K562 (cell line): ENCODE data around the gene BBC3. TPM values are rescaled to one million over a fixed set of nuclear protein-coding genes. Genes with fewer than 3 reads are reported as not detected.

ENCODE experiments used
- CREBBP ChIP-seq: IDR thresholded peaks from one replicate; pipeline ENCODE4 v1.6.1; 2012; ENCODE audit warnings: low read depth, mild to moderate bottlenecking, control low read depth, inconsistent platforms, low read length
- LEF1 ChIP-seq: fragments of 450-650 bp; IDR thresholded peaks from 2 replicates; pipeline ENCODE4 v1.6.1; 2016; ENCODE audit warnings: mild to moderate bottlenecking
- MAZ ChIP-seq, 2 experiments: fragments of 450-650 bp in 1 of 2; sonication (generic) in 1 of 2; formaldehyde crosslinking; IDR thresholded peaks in 1 of 2; conservative IDR thresholded peaks in 1 of 2; 2 replicates each; pipeline versions ENCODE4 v1.4.0 to v1.5.0; 2020; ENCODE audit warnings: mild to moderate bottlenecking in 1 of 2, missing genetic modification reagents in 1 of 2
- NR4A1 ChIP-seq, 2 experiments: fragments of 250-450 bp in 1 of 2; fragments of 450-650 bp in 1 of 2; sonication (Bioruptor Pico) in 1 of 2; IDR thresholded peaks; 2 replicates each; pipeline versions ENCODE4 v1.4.0 to v1.6.1; 2016 to 2020; ENCODE audit warnings: mild to moderate bottlenecking in 2 of 2, missing compliant biosample characterization in 1 of 2, missing genetic modification characterization in 1 of 2, moderate library complexity in 1 of 2
- RCOR1 ChIP-seq, 2 experiments: IDR thresholded peaks; 2 replicates each; pipeline ENCODE4 v1.6.1; 2012; ENCODE audit warnings: low read depth in 2 of 2, low read length in 2 of 2, borderline replicate concordance in 1 of 2, improper control_type of control experiment in 1 of 2
- SIN3A ChIP-seq, 2 experiments: fragments of 150-350 bp in 1 of 2; IDR thresholded peaks; 2 replicates each; pipeline ENCODE4 v1.6.1; 2011 to 2016; ENCODE audit warnings: borderline replicate concordance in 2 of 2, low read depth in 2 of 2, low read length in 2 of 2, mild to moderate bottlenecking in 2 of 2, moderate library complexity in 2 of 2; ENCODE audit not compliant: control insufficient read depth in 1 of 2
- TAF7 ChIP-seq: fragments of 450-650 bp; IDR thresholded peaks from 2 replicates; pipeline ENCODE4 v1.6.1; 2016; ENCODE audit warnings: missing genetic modification characterization, missing compliant biosample characterization
- TCF7L2 ChIP-seq: fragments of 150-350 bp; IDR thresholded peaks from 2 replicates; pipeline ENCODE4 v1.6.1; 2016; ENCODE audit warnings: low read depth, mild to moderate bottlenecking, low read length, moderate library complexity
- ZNF316 ChIP-seq: fragments of 450-650 bp; IDR thresholded peaks from 2 replicates; pipeline ENCODE4 v1.6.1; 2016
- ZNF347 ChIP-seq: fragments of 450-650 bp; formaldehyde crosslinking; IDR thresholded peaks from 2 replicates; pipeline ENCODE4 v1.4.0; 2020; ENCODE audit warnings: low read depth, mild to moderate bottlenecking, moderate library complexity
- ZNF696 ChIP-seq: fragments of 250-450 bp; sonication (Bioruptor Pico); conservative IDR thresholded peaks from 2 replicates; pipeline ENCODE4 v1.4.0; 2020; ENCODE audit warnings: mild to moderate bottlenecking, moderate library complexity
- ZSCAN32 ChIP-seq: fragments of 450-650 bp; formaldehyde crosslinking; IDR thresholded peaks from 2 replicates; pipeline ENCODE4 v1.4.0; 2020; ENCODE audit warnings: mild to moderate bottlenecking, moderate library complexity
- polyA plus RNA-seq, 8 experiments: library from polyadenylated mRNA; depleted of rRNA in 4 of 8; stranded (reverse) in 5 of 8; unstranded in 3 of 8; fragments of >200 nt; fragmentation: Nextera tagmentation in 2 of 8; fragmentation: Illumina TruSeq in 1 of 8; extraction: Ambion mirVana in 2 of 8; extraction: Trizol in 1 of 8; gene quantifications; 2 replicates each; pipeline versions ENCODE4 v1.2.1 to v1.2.3, GENCODE V29; 2011 to 2014; ENCODE audit warnings: inconsistent platforms in 1 of 8, missing spikeins in 1 of 8
- total RNA-seq, 7 experiments: library from RNA; depleted of rRNA in 6 of 7; stranded (reverse); fragments of >200 nt in 6 of 7; fragmentation: Illumina TruSeq in 2 of 7; extraction: Trizol in 2 of 7; gene quantifications; 2 replicates each; pipeline versions ENCODE4 v1.2.1 to v1.2.3, GENCODE V29; 2011 to 2021; ENCODE audit warnings: low replicate concordance in 1 of 7
- TF ChIP-seq, protein P1 (sequence below): fragments of 450-650 bp; formaldehyde crosslinking; IDR thresholded peaks from 2 replicates; pipeline ENCODE4 v1.4.0; 2022; ENCODE audit warnings: missing genetic modification characterization
- TF ChIP-seq, protein P2 (sequence below): fragments of 450-650 bp; formaldehyde crosslinking; IDR thresholded peaks from 2 replicates; pipeline ENCODE4 v1.4.0; 2020; ENCODE audit warnings: mild to moderate bottlenecking
- TF ChIP-seq, protein P3 (sequence below): fragments of 200-800 bp; sonication (Bioruptor generic); IDR thresholded peaks from 2 replicates; pipeline ENCODE4 v1.6.1; 2017; ENCODE audit warnings: missing genetic modification characterization, missing compliant biosample characterization
- TF ChIP-seq, protein P4 (sequence below), 2 experiments: IDR thresholded peaks; 2 replicates each; pipeline ENCODE4 v1.6.1; 2012; ENCODE audit warnings: improper control_type of control experiment in 2 of 2, low read depth in 2 of 2, low read length in 2 of 2, borderline replicate concordance in 1 of 2

The BBC3 gene
- total and polyA plus RNA-seq, 9 of the 15 experiments (the other 6 are each of a cell fraction or from before 2014, with no cell fraction given), result 0.15 to 30.7 (median 4.8) TPM

DNA sequence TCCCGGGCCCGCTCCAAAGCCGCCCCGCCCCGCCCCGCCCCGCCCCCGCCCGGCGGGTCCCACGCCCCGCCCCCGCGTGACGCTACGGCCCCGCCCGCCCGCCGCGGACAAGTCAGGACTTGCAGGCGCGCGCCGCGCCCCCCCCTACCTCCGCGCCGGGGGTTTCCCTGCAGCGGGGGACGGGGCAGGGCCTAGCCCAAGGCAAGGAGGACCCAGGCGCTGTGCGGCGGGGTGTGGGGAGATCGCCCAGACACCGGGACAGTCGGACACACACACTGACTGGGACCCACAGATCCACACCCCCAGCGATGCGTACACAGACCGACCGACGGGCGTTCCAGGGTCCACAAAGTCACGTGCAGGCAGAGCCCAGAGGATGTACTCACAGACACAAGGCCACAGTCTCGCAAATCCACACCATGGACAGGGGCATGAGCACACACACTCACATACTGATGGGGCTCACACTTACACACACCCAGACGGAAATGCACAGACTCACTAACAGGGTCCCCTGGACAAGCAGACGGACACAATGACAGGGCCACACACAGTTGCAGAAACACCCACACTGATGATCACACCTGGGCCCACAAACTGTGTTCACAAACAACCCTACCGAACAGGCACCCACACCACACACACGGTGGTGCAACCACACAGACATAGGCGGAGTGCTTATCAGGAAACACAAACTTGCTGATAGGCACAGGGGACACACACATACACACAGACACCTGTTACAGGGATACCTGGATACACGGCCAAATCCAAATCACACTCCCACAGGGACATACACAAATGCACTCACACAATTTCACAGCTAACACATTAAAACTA is 436 bp upstream of the BBC3 start (continued):
- TF ChIP-seq, protein P1, sequence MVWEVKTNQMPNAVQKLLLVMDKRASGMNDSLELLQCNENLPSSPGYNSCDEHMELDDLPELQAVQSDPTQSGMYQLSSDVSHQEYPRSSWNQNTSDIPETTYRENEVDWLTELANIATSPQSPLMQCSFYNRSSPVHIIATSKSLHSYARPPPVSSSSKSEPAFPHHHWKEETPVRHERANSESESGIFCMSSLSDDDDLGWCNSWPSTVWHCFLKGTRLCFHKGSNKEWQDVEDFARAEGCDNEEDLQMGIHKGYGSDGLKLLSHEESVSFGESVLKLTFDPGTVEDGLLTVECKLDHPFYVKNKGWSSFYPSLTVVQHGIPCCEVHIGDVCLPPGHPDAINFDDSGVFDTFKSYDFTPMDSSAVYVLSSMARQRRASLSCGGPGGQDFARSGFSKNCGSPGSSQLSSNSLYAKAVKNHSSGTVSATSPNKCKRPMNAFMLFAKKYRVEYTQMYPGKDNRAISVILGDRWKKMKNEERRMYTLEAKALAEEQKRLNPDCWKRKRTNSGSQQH, result 0 out of 2 replicates have a peak, but pooled peaks have one; percentile 56
- TF ChIP-seq, protein P2, sequence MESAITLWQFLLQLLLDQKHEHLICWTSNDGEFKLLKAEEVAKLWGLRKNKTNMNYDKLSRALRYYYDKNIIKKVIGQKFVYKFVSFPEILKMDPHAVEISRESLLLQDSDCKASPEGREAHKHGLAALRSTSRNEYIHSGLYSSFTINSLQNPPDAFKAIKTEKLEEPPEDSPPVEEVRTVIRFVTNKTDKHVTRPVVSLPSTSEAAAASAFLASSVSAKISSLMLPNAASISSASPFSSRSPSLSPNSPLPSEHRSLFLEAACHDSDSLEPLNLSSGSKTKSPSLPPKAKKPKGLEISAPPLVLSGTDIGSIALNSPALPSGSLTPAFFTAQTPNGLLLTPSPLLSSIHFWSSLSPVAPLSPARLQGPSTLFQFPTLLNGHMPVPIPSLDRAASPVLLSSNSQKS (CRISPR knock-in tag), result no peak
- TF ChIP-seq ZNF696 (CRISPR knock-in tag), result no peak
- TF ChIP-seq, protein P3, sequence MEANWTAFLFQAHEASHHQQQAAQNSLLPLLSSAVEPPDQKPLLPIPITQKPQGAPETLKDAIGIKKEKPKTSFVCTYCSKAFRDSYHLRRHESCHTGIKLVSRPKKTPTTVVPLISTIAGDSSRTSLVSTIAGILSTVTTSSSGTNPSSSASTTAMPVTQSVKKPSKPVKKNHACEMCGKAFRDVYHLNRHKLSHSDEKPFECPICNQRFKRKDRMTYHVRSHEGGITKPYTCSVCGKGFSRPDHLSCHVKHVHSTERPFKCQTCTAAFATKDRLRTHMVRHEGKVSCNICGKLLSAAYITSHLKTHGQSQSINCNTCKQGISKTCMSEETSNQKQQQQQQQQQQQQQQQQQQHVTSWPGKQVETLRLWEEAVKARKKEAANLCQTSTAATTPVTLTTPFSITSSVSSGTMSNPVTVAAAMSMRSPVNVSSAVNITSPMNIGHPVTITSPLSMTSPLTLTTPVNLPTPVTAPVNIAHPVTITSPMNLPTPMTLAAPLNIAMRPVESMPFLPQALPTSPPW (CRISPR knock-in tag), result peak; percentile 95
- peak in 1 of 2 experiments; percentile 16; a peak in 1 of 4 replicates for TF ChIP-seq SIN3A (IDR thresholded peaks at IDR 0.05; ENCODE audit: borderline replicate concordance in 2 of 2, control insufficient read depth in 1 of 2, low read depth in 2 of 2, low read length in 2 of 2)
- no peak for TF ChIP-seq TCF7L2
- no peak for TF ChIP-seq ZNF347 (CRISPR knock-in tag)
- no peak for TF ChIP-seq RCOR1 (IDR thresholded peaks at IDR 0.05; ENCODE audit: borderline replicate concordance in 1 of 2, low read depth in 2 of 2, low read length in 2 of 2)
- TF ChIP-seq LEF1, result 0 out of 2 replicates have a peak, but pooled peaks have one; percentile 12
- no peak for TF ChIP-seq CREBBP
- no peak for TF ChIP-seq NR4A1 (CRISPR knock-in tag; IDR thresholded peaks at IDR 0.05)
- TF ChIP-seq NR4A1 (tag; IDR thresholded peaks at IDR 0.05), result peak; percentile 73; the same call in 1 of the 2 replicates
- TF ChIP-seq MAZ (CRISPR knock-in tag; conservative IDR thresholded peaks at IDR 0.05 in 1 of 2, IDR thresholded peaks at IDR 0.05 in 1 of 2), result peak; percentile 92 to 93
- TF ChIP-seq, protein P4, sequence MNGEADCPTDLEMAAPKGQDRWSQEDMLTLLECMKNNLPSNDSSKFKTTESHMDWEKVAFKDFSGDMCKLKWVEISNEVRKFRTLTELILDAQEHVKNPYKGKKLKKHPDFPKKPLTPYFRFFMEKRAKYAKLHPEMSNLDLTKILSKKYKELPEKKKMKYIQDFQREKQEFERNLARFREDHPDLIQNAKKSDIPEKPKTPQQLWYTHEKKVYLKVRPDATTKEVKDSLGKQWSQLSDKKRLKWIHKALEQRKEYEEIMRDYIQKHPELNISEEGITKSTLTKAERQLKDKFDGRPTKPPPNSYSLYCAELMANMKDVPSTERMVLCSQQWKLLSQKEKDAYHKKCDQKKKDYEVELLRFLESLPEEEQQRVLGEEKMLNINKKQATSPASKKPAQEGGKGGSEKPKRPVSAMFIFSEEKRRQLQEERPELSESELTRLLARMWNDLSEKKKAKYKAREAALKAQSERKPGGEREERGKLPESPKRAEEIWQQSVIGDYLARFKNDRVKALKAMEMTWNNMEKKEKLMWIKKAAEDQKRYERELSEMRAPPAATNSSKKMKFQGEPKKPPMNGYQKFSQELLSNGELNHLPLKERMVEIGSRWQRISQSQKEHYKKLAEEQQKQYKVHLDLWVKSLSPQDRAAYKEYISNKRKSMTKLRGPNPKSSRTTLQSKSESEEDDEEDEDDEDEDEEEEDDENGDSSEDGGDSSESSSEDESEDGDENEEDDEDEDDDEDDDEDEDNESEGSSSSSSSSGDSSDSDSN (IDR thresholded peaks at IDR 0.05; ENCODE audit: borderline replicate concordance in 1 of 2, low read depth in 2 of 2, low read length in 2 of 2), result no peak
- TF ChIP-seq ZSCAN32 (CRISPR knock-in tag), result no peak
- TF ChIP-seq ZNF316, result no peak
- TF ChIP-seq TAF7 (tag), result no peak
